Gastrocnemius medialis (tissue), 4 donors: ENCODE measurements around the gene CYSRT1. TPM values are rescaled to one million over a fixed set of nuclear protein-coding genes. Genes with fewer than 3 reads are reported as not detected.

ENCODE experiments used
- ATAC-seq, 2 donors: fragments of 150-250 bp; one replicate each; pipeline ENCODE4 v1.9.1; 2016
- DNase-seq, 2 donors: peaks; one replicate each; pipeline ENCODE4 v3.0.0-alpha.2; 2019
- H3K27ac ChIP-seq, 4 donors: fragments of 200-600 bp; sonication (generic); 1 replicate in 1 of 4; 2 replicates in 3 of 4; pipeline ENCODE4 v1.5.1; 2016 to 2018; ENCODE audit warnings: mild to moderate bottlenecking in 2 of 4, moderate library complexity in 1 of 4
- H3K27me3 ChIP-seq, 3 donors: fragments of 200-600 bp; sonication (generic) in 2 of 3; 1 replicate in 1 of 3; 2 replicates in 2 of 3; pipeline versions ENCODE4 v1.5.1 to v1.6.0; 2016 to 2019; ENCODE audit warnings: mild to moderate bottlenecking in 1 of 3, moderate library complexity in 1 of 3
- H3K36me3 ChIP-seq, 2 donors: fragments of 200-600 bp; sonication (generic) in 1 of 2; one replicate each; pipeline ENCODE4 v1.5.1; 2017 to 2018
- H3K4me1 ChIP-seq, 2 donors: fragments of 200-600 bp; sonication (generic) in 1 of 2; one replicate each; pipeline ENCODE4 v1.5.1; 2016 to 2017; ENCODE audit warnings: mild to moderate bottlenecking in 2 of 2
- H3K4me3 ChIP-seq, 4 donors: fragments of 200-600 bp; sonication (generic) in 3 of 4; 1 replicate in 1 of 4; 2 replicates in 3 of 4; pipeline ENCODE4 v1.5.1; 2016 to 2019; ENCODE audit warnings: mild to moderate bottlenecking in 2 of 4
- H3K9me3 ChIP-seq, 3 donors: fragments of 200-600 bp; sonication (generic) in 2 of 3; 1 replicate in 1 of 3; 2 replicates in 2 of 3; pipeline ENCODE4 v1.5.1; 2016 to 2019
- POLR2A ChIP-seq, 2 donors: fragments of 450-650 bp; IDR thresholded peaks; one replicate each; pipeline ENCODE4 v1.6.1; 2017; ENCODE audit warnings: antibody characterized with exemption in 2 of 2, mild to moderate bottlenecking in 2 of 2, moderate library complexity in 2 of 2
- in situ Hi-C, 4 donors: fragments of 200-750 bp; cut with MboI; loops; one replicate each; pipeline versions ENCODE4 v1.15.0 to v1.8.0; 2017; ENCODE audit warnings: low sequenced_read_pairs in 4 of 4
- intact Hi-C: fragments of 100-400 bp; cut with DNase I; formaldehyde crosslinking; loops from one replicate; pipeline ENCODE4 v1.15.1; 2023; ENCODE audit warnings: low total_unique reads
- total RNA-seq, 4 donors: library from RNA; depleted of rRNA; stranded (reverse); fragments of >200 nt; gene quantifications; one replicate each; pipeline versions ENCODE4 v1.1.0 to v1.2.3, GENCODE V29; 2016
- TF ChIP-seq, protein P1 (sequence below), 5 experiments: fragments of 450-650 bp in 3 of 5; fragments of 200-600 bp in 2 of 5; sonication (generic) in 2 of 5; IDR thresholded peaks in 4 of 5; conservative IDR thresholded peaks in 1 of 5; 1 replicate in 4 of 5; 2 replicates in 1 of 5; pipeline ENCODE4 v1.5.1; 2016 to 2019; ENCODE audit warnings: antibody characterized with exemption in 5 of 5, mild to moderate bottlenecking in 3 of 5, moderate library complexity in 3 of 5

Gene CYSRT1
- total RNA-seq, 4 donors from 2014 or later, result 0.42 TPM; not detected in 3

DNA sequence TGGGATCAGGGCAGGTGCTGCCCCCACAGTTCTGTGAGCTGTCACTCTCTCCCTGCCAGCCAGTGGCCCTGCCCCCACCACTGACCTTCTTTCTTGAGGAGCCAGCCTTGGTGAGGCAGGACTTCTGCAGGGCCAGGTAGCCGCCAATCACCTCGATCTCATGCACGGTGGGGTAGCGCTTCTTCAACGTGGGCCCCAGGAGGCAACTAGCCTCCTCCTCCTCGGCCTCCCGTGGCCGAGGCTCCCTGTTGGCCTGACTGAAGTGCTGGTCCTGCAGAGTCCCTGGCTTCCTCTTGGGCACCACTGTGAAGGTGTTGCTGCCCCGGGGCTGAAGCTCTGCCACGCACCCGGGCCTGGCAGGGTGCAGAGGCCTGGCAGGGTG, 26.1 kb upstream of the CYSRT1 start:
- DNase-seq (no peak), ATAC-seq (no peak)
- intact Hi-C loops (no loop called here), in situ Hi-C loops (no loop called here)
- Histone ChIP-seq H3K4me1 (peaks cover 51 to 67% of the 10 kb centered on the region in 2 donors), H3K36me3 (no peaks in the 10 kb centered on the region), H3K27ac (no peak overlapping the region), H3K4me3 (peak overlapping the region in 1 of 4 donors; percentile 44), H3K9me3 (no peaks in the 10 kb centered on the region), H3K27me3 (no peaks in the 10 kb centered on the region)
- TF ChIP-seq, protein P1, sequence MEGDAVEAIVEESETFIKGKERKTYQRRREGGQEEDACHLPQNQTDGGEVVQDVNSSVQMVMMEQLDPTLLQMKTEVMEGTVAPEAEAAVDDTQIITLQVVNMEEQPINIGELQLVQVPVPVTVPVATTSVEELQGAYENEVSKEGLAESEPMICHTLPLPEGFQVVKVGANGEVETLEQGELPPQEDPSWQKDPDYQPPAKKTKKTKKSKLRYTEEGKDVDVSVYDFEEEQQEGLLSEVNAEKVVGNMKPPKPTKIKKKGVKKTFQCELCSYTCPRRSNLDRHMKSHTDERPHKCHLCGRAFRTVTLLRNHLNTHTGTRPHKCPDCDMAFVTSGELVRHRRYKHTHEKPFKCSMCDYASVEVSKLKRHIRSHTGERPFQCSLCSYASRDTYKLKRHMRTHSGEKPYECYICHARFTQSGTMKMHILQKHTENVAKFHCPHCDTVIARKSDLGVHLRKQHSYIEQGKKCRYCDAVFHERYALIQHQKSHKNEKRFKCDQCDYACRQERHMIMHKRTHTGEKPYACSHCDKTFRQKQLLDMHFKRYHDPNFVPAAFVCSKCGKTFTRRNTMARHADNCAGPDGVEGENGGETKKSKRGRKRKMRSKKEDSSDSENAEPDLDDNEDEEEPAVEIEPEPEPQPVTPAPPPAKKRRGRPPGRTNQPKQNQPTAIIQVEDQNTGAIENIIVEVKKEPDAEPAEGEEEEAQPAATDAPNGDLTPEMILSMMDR (IDR thresholded peaks at IDR 0.05 in 4 of 5, conservative IDR thresholded peaks at IDR 0.05 in 1 of 5), result no peak
- no peak for TF ChIP-seq POLR2A (IDR thresholded peaks at IDR 0.05)

GRCh38 chr9:137199411-137200121, 25.4 kb upstream of the CYSRT1 start:
- no peak for ATAC-seq
- in situ Hi-C loops, result no loop called here
- no peak for DNase-seq

DNA sequence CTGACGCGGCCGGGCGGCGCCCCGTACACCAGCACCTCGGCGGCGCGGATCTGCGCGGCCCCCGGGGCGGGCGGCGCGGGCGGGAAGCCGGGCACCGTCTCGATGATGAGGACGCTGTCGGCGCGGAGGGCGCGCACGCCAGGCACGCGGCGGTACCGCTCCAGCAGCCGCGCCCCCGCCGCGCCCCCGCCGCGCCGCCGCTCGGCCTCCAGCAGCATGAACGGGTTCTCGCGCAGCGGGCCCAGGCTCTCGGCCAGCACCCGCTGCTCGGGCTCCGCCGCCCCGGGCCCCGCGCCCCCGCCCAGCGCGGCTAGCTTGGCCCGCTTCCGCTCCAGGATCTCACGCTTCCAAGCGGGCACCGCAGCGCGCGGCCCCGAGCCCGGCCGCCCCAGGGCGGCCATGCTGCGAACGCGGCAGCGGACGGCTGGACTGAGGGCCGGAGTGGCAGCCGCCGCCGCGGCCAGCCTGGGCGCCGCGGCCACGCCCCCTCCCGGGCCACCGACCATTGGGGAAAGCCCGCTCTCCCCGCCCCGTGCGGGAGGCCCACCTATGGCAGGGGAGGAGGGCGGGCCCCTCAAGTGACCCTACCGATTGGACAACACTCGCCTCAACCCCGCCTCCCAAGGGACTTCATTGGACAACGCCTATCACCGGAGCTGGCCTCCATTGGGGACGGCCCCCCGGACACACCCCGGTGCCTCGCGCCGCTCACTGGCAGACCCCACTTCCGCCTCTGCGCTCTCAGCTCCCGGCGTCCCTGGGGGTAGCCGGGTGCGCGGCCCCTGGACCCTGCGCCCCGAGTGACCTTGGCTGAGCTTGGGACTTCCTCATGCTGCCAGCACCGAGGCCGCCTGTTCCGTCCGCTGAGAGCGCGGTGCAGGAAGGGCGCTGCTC, 24.4 kb upstream of the CYSRT1 start, which contains the start of gene TPRN:
TPRN (minus strand) TSS at position 431 of the 894 bp plus-strand sequence; CDS start at position 401, 30 bp downstream.
- peak; percentile 89 to 94 for TF ChIP-seq POLR2A (IDR thresholded peaks at IDR 0.05)
- TF ChIP-seq, protein P1 (IDR thresholded peaks at IDR 0.05 in 4 of 5, conservative IDR thresholded peaks at IDR 0.05 in 1 of 5), result peak in 2 of 5 experiments; percentile 6 to 22
- intact Hi-C loops, result loop anchor here (1.0 to 5.0 kb wide), 3 partner anchors 12 to 42 kb away; partner anchors contain the start of genes ANAPC2, SSNA1 and TUBB4B

More at GRCh38 chr9:137199411-137200121, 25.4 kb upstream of the CYSRT1 start:
- H3K4me1 ChIP-seq, result peaks cover 58 to 67% of the 10 kb centered on the region in 2 donors
- no peaks in the 10 kb centered on the region for H3K9me3 ChIP-seq
- H3K27ac ChIP-seq, result peak overlapping the region in 2 of 4 donors; percentile 2 to 32
- no peaks in the 10 kb centered on the region for H3K36me3 ChIP-seq
- TF ChIP-seq POLR2A (IDR thresholded peaks at IDR 0.05), result no peak
- TF ChIP-seq, protein P1 (IDR thresholded peaks at IDR 0.05 in 4 of 5, conservative IDR thresholded peaks at IDR 0.05 in 1 of 5), result no peak
- intact Hi-C loops, result loop anchor here (1.0 to 5.0 kb wide), 3 partner anchors 11 to 43 kb away; partner anchors contain the start of genes ANAPC2, SSNA1 and TUBB4B
- peak overlapping the region; percentile 40 to 56 (median 46) for H3K4me3 ChIP-seq
- no peaks in the 10 kb centered on the region for H3K27me3 ChIP-seq

DNA sequence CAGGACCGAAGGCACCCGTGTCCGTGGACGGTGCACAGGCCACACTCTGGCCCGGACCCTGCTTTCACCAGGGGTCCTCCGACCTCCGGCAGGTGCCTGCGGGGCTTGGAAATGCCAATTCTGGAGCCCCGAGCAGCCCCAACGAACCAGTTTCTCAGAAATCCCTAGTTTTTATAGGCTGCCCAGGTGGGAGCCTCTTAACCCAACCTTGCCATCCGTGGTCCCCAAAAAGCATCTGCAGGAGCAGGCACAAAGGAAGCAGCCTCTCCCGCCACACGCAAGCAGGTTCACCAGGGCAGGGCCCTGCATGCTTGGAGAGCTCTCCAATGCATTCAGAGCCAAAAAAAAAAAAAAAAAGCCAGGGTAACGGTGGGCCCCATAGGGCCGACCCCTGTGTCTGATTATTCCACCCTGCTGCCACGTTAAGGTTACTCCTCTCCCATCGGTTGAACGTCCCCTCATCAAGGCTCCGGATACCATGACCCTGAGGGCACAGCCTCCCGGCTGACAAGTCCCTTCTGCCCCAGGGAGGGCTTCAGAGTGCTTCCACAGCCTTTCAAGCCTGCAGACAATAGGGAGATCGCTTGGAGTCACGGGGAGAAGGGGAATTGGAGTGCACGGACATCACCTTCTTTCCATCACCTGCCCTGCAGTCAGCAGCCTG, 23.6 kb upstream of the CYSRT1 start:
- Histone ChIP-seq H3K9me3 (no peaks in the 10 kb centered on the region), H3K27me3 (no peaks in the 10 kb centered on the region), H3K4me1 (peaks cover 65 to 74% of the 10 kb centered on the region in 2 donors), H3K36me3 (no peaks in the 10 kb centered on the region), H3K27ac (peak overlapping the region; percentile 83 to 92 (median 86)), H3K4me3 (peak overlapping the region; percentile 73 to 86 (median 77))
- DNase-seq (no peak), ATAC-seq (no peak)
- in situ Hi-C loops (no loop called here), intact Hi-C loops (loop anchor here (5.0 kb wide), 1 partner anchor 41 kb away; the partner anchor contains the start of gene TUBB4B)
- no peak for TF ChIP-seq POLR2A (IDR thresholded peaks at IDR 0.05)
- TF ChIP-seq, protein P1 (IDR thresholded peaks at IDR 0.05 in 4 of 5, conservative IDR thresholded peaks at IDR 0.05 in 1 of 5), result no peak

More for the DNA sequence above, 24.4 kb upstream of the CYSRT1 start, which contains the start of gene TPRN:
- Histone ChIP-seq H3K4me3 (peak within 1 kb of the TSS; percentile 73 to 86 (median 77)), H3K36me3 (no peaks in the 10 kb centered on the region), H3K4me1 (peaks cover 61 to 70% of the 10 kb centered on the region in 2 donors), H3K9me3 (no peaks in the 10 kb centered on the region), H3K27me3 (no peaks in the 10 kb centered on the region), H3K27ac (peak within 1 kb of the TSS; percentile 83 to 92 (median 86))
- peak; percentile 97 for ATAC-seq
- in situ Hi-C loops, result no loop called here
- peak; percentile 100 for DNase-seq
